ENCODE data around the gene ZNF423.

Gene ZNF423

DNA sequence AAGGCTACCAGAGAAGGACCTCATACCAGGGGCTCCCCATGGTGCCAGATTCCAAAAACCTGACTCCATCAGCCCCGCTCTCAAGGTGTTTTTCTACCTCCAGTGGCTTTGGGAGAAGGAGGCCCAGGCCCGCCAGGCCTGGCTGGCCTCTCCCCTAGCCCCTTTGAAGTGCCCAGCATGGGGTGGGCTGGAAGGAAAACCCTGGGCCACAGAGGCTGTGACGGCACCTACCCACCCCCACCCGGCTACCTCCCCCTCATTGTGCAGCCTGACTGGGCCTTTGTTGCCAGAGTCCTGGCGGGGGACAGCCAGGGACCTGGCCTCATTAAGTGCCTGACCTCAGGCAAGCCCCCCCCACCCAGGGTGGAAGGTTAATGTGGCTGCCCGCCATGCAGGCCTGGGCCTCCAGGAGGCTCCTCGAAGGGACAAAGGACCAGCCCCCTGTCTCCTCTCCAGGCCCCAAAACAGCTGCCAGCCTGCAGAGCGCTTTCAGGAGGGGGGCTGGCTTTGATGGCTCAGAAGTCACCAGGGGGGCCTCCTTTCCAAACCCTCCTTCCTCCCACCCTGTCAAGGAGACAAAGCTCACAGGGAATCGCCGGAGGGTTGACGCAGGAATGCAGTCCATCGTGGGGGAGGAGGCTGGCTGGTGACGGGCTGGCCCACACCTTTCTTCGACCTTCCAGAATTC is 159.4 kb downstream of the ZNF423 start:
- Histone ChIP-seq H3K4me3 (ENCODE audit: low read depth in 1 of 2, low read length in 2 of 2) (no peak overlapping the region), H3K4me2 (ENCODE audit: insufficient read depth, low read length) (no peak overlapping the region), H3K79me2 (ENCODE audit: insufficient read depth, low read length) (no peaks in the 10 kb centered on the region), H3K4me1 (ENCODE audit: insufficient read depth, low read length) (no peaks in the 10 kb centered on the region), H3K9ac (ENCODE audit: low read depth, low read length) (no peak overlapping the region), H3K9me3 (ENCODE audit: insufficient read depth, low read length, severe bottlenecking) (no peaks in the 10 kb centered on the region), H2AFZ (ENCODE audit: low read depth, low read length) (no peak overlapping the region), H3K36me3 (ENCODE audit: insufficient read depth, low read length) (no peaks in the 10 kb centered on the region), H4K20me1 (ENCODE audit: insufficient read depth, low read length) (no peaks in the 10 kb centered on the region), H3K27ac (ENCODE audit: low read length) (no peak overlapping the region), H3K27me3 (ENCODE audit: insufficient read depth, low read length, poor library complexity) (peaks cover 2% of the 10 kb centered on the region)
- no peak for TF ChIP-seq EZH2 (IDR thresholded peaks at IDR 0.05; ENCODE audit: borderline replicate concordance, low read depth, low read length, severe bottlenecking)
- TF ChIP-seq, protein P1, sequence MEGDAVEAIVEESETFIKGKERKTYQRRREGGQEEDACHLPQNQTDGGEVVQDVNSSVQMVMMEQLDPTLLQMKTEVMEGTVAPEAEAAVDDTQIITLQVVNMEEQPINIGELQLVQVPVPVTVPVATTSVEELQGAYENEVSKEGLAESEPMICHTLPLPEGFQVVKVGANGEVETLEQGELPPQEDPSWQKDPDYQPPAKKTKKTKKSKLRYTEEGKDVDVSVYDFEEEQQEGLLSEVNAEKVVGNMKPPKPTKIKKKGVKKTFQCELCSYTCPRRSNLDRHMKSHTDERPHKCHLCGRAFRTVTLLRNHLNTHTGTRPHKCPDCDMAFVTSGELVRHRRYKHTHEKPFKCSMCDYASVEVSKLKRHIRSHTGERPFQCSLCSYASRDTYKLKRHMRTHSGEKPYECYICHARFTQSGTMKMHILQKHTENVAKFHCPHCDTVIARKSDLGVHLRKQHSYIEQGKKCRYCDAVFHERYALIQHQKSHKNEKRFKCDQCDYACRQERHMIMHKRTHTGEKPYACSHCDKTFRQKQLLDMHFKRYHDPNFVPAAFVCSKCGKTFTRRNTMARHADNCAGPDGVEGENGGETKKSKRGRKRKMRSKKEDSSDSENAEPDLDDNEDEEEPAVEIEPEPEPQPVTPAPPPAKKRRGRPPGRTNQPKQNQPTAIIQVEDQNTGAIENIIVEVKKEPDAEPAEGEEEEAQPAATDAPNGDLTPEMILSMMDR (IDR thresholded peaks at IDR 0.05; ENCODE audit: borderline replicate concordance, extremely low read depth, low read length, poor library complexity, severe bottlenecking): no peak
- DNase-seq (no peak), ATAC-seq (ENCODE audit: insufficient read depth, low read depth) (no peak)

DNA sequence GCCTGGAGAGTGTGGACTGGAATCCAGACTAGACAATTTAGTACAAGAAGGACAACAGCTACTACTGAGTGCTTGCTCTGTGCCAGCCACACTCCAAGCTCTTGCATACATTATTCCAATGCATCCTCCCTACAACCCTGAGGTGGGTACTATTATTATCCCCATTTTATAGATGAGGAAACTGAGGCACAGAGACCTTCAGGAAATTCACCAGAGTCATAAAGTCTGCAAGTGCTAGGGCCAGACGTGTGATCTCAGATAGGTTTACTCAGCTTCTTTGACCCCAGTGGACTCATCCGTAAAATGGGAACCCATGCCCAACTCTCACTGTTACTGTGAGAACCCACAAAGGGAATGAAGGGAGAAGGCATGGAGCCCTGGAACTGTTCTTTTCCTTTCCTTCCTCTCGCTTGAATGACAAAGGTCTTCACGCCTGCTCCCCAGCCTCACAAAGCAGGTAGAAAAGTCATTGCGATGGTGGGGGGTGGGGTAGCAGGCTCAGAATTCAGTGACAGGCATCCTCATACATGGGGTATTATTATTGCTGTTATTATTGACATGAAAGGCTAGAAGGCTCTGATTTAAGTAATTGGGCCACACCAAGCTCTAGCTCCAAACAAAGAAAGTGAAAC is 160.0 kb downstream of the ZNF423 start:
- TF ChIP-seq, protein P1 (IDR thresholded peaks at IDR 0.05; ENCODE audit: borderline replicate concordance, extremely low read depth, low read length, poor library complexity, severe bottlenecking): no peak
- TF ChIP-seq EZH2 (IDR thresholded peaks at IDR 0.05; ENCODE audit: borderline replicate concordance, low read depth, low read length, severe bottlenecking): no peak
- no peak overlapping the region for H3K4me3 ChIP-seq (ENCODE audit: low read depth in 1 of 2, low read length in 2 of 2)
- H3K4me2 ChIP-seq (ENCODE audit: insufficient read depth, low read length): no peak overlapping the region
- no peak overlapping the region for H3K27ac ChIP-seq (ENCODE audit: low read length)
- no peaks in the 10 kb centered on the region for H3K36me3 ChIP-seq (ENCODE audit: insufficient read depth, low read length)
- no peaks in the 10 kb centered on the region for H3K4me1 ChIP-seq (ENCODE audit: insufficient read depth, low read length)
- no peak for ATAC-seq (ENCODE audit: insufficient read depth, low read depth)
- no peak for DNase-seq
- H2AFZ ChIP-seq (ENCODE audit: low read depth, low read length): no peak overlapping the region
- peaks cover 2% of the 10 kb centered on the region for H3K27me3 ChIP-seq (ENCODE audit: insufficient read depth, low read length, poor library complexity)
- no peaks in the 10 kb centered on the region for H4K20me1 ChIP-seq (ENCODE audit: insufficient read depth, low read length)
- H3K9ac ChIP-seq (ENCODE audit: low read depth, low read length): no peak overlapping the region
- H3K9me3 ChIP-seq (ENCODE audit: insufficient read depth, low read length, severe bottlenecking): no peaks in the 10 kb centered on the region
- H3K79me2 ChIP-seq (ENCODE audit: insufficient read depth, low read length): no peaks in the 10 kb centered on the region

DNA sequence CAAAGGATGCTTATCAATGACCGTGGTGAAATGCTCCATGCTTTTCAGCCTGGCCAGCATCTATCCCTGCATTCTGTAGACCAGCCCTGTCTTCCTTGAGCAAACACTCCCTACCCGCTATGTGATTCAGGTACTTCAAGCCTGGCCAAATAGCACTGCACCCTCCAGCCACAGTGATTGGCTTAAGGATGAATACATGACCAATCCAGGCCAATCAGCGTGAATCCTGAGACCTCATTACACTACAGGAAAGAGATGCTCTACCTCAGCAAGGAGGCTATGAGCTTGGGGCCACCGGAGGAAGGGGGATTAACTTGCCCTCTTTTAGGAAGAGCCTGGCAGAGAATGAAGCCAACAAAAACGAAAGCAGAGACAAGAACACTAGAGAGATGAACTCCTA is 162.5 kb downstream of the ZNF423 start:
- no peaks in the 10 kb centered on the region for H3K36me3 ChIP-seq (ENCODE audit: insufficient read depth, low read length)
- H2AFZ ChIP-seq (ENCODE audit: low read depth, low read length): no peak overlapping the region
- no peak overlapping the region for H3K9ac ChIP-seq (ENCODE audit: low read depth, low read length)
- H3K79me2 ChIP-seq (ENCODE audit: insufficient read depth, low read length): no peaks in the 10 kb centered on the region
- H4K20me1 ChIP-seq (ENCODE audit: insufficient read depth, low read length): no peaks in the 10 kb centered on the region
- H3K27me3 ChIP-seq (ENCODE audit: insufficient read depth, low read length, poor library complexity): peaks cover 6% of the 10 kb centered on the region
- ATAC-seq (ENCODE audit: insufficient read depth, low read depth) (no peak), DNase-seq (no peak)
- no peaks in the 10 kb centered on the region for H3K4me1 ChIP-seq (ENCODE audit: insufficient read depth, low read length)
- H3K27ac ChIP-seq (ENCODE audit: low read length): no peak overlapping the region
- TF ChIP-seq, protein P1 (IDR thresholded peaks at IDR 0.05; ENCODE audit: borderline replicate concordance, extremely low read depth, low read length, poor library complexity, severe bottlenecking): no peak
- no peak for TF ChIP-seq EZH2 (IDR thresholded peaks at IDR 0.05; ENCODE audit: borderline replicate concordance, low read depth, low read length, severe bottlenecking)
- no peaks in the 10 kb centered on the region for H3K9me3 ChIP-seq (ENCODE audit: insufficient read depth, low read length, severe bottlenecking)
- no peak overlapping the region for H3K4me3 ChIP-seq (ENCODE audit: low read depth in 1 of 2, low read length in 2 of 2)
- H3K4me2 ChIP-seq (ENCODE audit: insufficient read depth, low read length): no peak overlapping the region
